Measurements from ENCODE around the gene WDSUB1.

The WDSUB1 gene

DNA sequence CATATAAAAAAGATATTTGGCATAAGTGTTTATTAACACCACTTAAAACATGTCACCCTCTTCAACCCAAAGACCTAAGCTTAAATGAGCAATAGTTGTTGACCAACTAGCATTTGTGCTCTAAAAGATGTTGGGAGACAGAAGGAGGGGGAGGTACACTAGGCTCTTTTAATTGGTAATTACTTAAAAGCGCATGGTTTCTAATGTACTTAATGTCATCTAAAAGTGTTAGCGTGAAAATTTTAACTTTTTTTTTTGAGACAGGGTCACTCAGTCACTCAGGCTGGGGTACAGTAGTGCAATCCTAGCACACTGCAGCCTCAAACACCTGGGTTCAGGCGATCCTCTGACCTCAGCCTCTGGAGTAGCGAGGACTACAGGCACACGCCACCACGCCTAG, 5.5 kb downstream of the WDSUB1 start:
- TF ChIP-seq FOXP2 (optimal IDR thresholded peaks at IDR 0.05; ENCODE audit: borderline replicate concordance, extremely low read depth, extremely low read length, insufficient read depth) (no peak), POLR2AphosphoS5 (IDR thresholded peaks at IDR 0.05; ENCODE audit: low read depth, low read length) (no peak), TAF1 (IDR thresholded peaks at IDR 0.05; ENCODE audit: borderline replicate concordance, insufficient read depth, low read length) (no peak), SIN3A (IDR thresholded peaks at IDR 0.05; ENCODE audit: borderline replicate concordance, insufficient read depth, low read length) (no peak)
- TF ChIP-seq, protein P1, sequence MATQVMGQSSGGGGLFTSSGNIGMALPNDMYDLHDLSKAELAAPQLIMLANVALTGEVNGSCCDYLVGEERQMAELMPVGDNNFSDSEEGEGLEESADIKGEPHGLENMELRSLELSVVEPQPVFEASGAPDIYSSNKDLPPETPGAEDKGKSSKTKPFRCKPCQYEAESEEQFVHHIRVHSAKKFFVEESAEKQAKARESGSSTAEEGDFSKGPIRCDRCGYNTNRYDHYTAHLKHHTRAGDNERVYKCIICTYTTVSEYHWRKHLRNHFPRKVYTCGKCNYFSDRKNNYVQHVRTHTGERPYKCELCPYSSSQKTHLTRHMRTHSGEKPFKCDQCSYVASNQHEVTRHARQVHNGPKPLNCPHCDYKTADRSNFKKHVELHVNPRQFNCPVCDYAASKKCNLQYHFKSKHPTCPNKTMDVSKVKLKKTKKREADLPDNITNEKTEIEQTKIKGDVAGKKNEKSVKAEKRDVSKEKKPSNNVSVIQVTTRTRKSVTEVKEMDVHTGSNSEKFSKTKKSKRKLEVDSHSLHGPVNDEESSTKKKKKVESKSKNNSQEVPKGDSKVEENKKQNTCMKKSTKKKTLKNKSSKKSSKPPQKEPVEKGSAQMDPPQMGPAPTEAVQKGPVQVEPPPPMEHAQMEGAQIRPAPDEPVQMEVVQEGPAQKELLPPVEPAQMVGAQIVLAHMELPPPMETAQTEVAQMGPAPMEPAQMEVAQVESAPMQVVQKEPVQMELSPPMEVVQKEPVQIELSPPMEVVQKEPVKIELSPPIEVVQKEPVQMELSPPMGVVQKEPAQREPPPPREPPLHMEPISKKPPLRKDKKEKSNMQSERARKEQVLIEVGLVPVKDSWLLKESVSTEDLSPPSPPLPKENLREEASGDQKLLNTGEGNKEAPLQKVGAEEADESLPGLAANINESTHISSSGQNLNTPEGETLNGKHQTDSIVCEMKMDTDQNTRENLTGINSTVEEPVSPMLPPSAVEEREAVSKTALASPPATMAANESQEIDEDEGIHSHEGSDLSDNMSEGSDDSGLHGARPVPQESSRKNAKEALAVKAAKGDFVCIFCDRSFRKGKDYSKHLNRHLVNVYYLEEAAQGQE (IDR thresholded peaks at IDR 0.05; ENCODE audit: insufficient read depth in 1 of 2, low read depth in 2 of 2, low read length in 2 of 2): no peak

DNA sequence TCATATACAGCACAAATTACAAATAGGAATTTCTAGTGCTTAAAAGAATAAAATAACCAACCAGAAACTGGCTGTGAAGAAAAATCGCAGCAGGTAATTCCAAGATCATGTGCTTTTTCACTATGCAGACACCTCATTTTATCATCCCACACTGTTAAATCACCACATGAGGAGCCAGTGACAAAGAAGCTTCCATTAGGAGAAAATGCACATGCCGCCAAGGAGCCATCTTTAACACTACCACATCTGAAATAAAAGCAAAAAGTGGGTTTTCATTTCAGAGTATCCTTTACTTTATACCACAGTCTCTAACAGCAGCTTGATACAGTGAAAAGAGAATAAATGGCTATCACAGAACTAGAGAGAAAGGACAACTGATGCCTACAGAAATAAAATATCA, 6.8 kb downstream of the WDSUB1 start:
- TF ChIP-seq POLR2AphosphoS5 (IDR thresholded peaks at IDR 0.05; ENCODE audit: low read depth, low read length) (no peak), TAF1 (IDR thresholded peaks at IDR 0.05; ENCODE audit: borderline replicate concordance, insufficient read depth, low read length) (no peak), SIN3A (IDR thresholded peaks at IDR 0.05; ENCODE audit: borderline replicate concordance, insufficient read depth, low read length) (no peak), FOXP2 (optimal IDR thresholded peaks at IDR 0.05; ENCODE audit: borderline replicate concordance, extremely low read depth, extremely low read length, insufficient read depth) (no peak)
- TF ChIP-seq, protein P1 (IDR thresholded peaks at IDR 0.05; ENCODE audit: insufficient read depth in 1 of 2, low read depth in 2 of 2, low read length in 2 of 2): no peak

DNA sequence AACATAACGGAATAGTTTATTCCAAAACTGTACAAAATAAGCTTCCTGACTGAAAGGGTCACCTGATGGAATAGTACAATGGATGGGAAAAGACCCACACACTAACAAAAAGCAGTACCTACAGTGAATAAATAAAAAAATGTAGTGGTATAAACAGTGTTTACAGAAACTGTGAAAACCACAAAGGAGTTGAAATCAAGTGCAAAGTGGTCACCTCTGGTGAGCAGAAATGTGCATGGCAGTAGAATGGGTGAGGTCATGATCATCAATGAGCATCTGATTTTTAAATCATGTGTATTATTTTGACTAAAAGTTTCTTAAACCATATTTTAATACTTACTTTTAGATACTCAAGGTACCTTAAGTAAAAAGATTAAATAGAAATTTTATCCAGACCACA, 11.4 kb downstream of the WDSUB1 start:
- TF ChIP-seq FOXP2 (optimal IDR thresholded peaks at IDR 0.05; ENCODE audit: borderline replicate concordance, extremely low read depth, extremely low read length, insufficient read depth) (no peak), TAF1 (IDR thresholded peaks at IDR 0.05; ENCODE audit: borderline replicate concordance, insufficient read depth, low read length) (no peak), SIN3A (IDR thresholded peaks at IDR 0.05; ENCODE audit: borderline replicate concordance, insufficient read depth, low read length) (no peak), POLR2AphosphoS5 (IDR thresholded peaks at IDR 0.05; ENCODE audit: low read depth, low read length) (no peak)
- TF ChIP-seq, protein P1 (IDR thresholded peaks at IDR 0.05; ENCODE audit: insufficient read depth in 1 of 2, low read depth in 2 of 2, low read length in 2 of 2): no peak

DNA sequence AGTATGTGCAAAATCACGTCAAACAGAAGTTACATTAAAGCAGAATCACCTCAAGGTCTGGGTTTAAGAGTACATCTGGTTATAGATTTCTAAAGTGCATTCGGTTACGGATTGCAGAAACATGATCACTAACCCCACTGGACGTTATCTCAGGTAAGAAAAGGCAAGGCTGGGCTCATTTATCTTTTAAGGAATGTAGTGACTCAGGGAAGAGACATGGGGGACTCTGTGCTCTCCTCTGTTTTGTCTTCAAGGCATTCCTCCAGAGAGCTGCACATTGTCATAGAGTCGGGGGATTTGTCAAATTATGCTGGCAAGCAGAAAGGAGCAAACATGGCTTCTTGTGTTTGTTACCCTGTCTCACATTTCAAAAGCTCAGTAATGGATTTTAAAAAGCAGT, 14.3 kb downstream of the WDSUB1 start:
- TF ChIP-seq TAF1 (IDR thresholded peaks at IDR 0.05; ENCODE audit: borderline replicate concordance, insufficient read depth, low read length) (no peak), SIN3A (IDR thresholded peaks at IDR 0.05; ENCODE audit: borderline replicate concordance, insufficient read depth, low read length) (no peak), POLR2AphosphoS5 (IDR thresholded peaks at IDR 0.05; ENCODE audit: low read depth, low read length) (no peak), FOXP2 (optimal IDR thresholded peaks at IDR 0.05; ENCODE audit: borderline replicate concordance, extremely low read depth, extremely low read length, insufficient read depth) (no peak)
- TF ChIP-seq, protein P1 (IDR thresholded peaks at IDR 0.05; ENCODE audit: insufficient read depth in 1 of 2, low read depth in 2 of 2, low read length in 2 of 2): no peak
